Dermis blood vessel endothelial cell (primary cell): Measurements from ENCODE around the gene TPRA1. TPM values are rescaled to one million over a fixed set of nuclear protein-coding genes. Genes with fewer than 3 reads are reported as not detected.

ENCODE experiments used
- DNase-seq: peaks from one replicate; pipeline ENCODE4 v3.0.0; 2010
- total RNA-seq: library from RNA; depleted of rRNA; stranded (reverse); fragments of >200 nt; gene quantifications from 2 replicates; pipeline ENCODE4 v1.2.3, GENCODE V29; 2014

TPRA1 gene
- 34.8 and 48.3 TPM in 2 replicates for total RNA-seq

DNA sequence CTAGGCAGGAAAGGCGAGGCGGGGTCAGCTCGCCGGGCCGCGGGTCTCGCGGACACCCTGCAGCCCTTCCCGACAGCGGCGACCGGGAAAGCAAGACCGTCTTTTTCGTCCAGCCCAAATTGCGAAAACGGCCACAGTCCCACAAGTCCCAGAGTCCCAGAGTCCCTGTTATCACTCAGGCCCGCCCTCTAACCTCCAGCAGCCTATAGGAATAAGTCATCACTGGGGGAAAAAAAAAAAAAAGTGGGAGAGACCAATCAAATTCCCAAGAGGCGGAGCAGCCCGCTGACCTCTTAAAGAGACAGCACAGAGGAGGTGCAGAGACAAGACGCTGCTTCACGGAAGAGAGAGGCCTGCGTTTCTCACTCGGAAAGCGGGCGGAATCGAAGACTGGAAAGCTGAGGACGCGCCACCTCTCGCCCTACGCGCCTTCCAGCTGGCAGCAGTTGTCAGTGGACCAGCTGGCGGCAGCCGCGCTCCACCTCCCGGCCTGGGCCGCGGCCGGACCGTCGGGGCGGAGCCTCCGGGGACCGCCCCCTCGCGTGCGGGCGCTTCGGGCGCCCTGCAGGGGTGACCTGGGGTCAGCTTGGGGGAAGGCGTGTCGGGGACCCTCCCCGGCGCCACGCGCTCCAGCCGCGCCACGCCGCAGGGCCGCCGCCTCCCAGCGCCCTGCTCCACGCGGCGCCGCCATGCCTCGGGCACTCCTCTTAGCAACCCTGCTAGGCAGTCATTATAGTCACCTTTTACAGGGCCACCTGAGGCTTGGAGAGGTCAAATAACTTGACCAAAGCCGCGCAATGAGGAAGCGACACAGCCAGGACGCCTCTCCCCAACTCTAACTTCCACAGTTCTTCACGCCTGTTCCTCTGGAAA is at the start of gene TPRA1:
TSS of gene TPRA1 (minus strand) at position 141 of the 873 bp plus-strand sequence. CDS start 10,587 bp downstream, outside the sequence.
- peak; percentile 96 for DNase-seq

DNA sequence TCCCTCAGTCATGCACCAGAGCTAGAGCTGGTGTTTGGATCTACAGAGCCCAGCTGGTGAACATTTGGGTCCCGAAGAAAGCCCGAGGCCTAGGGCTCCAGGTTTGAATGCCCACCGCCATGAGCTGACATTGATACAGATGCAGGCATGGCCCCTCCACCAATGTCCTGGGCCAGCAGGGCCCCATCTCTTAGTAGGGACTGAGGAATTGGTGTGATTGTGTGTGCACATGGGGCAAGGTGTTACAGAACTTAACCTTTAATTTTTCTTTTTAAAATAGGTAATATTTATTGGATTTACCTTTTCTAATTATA is 49.5 kb upstream of the TPRA1 start:
- no peak for DNase-seq

DNA sequence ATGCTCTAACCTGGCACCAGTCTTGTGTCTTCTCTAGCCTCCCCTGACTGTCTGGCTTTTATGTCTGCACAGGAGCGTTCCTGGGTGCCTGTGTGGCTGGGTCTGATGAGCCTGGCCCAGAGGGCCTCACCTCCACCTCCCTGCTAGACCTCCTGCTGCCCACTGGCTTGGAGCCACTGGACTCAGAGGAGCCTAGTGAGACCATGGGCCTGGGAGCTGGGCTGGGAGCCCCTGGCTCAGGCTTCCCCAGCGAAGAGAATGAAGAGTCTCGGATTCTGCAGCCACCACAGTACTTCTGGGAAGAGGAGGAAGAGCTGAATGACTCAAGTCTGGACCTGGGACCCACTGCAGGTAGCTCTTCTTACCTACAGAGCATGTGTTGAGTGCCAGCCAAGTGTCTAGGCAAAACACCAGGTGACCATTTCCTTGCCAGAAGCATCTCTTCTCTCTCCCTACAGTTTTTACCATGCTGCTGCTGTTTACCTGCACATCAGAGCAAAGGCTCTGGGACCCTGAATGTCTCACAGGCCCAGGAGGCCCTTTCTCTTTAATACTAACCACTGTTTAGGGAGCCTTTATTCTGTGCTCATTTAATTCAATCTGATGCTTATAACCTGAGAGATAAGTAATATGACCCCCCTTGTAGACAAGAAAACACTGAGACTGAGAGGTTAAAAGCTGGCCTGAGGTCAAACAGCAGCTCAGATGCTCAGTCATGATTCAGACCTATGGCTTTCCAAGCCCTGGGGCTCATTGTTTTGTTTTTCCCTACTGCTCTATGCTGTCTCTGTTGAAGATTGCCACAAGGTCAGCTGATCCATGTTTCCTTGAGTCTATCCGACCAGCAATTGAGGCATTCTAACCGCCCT is 48.9 kb upstream of the TPRA1 start:
- no peak for DNase-seq

DNA sequence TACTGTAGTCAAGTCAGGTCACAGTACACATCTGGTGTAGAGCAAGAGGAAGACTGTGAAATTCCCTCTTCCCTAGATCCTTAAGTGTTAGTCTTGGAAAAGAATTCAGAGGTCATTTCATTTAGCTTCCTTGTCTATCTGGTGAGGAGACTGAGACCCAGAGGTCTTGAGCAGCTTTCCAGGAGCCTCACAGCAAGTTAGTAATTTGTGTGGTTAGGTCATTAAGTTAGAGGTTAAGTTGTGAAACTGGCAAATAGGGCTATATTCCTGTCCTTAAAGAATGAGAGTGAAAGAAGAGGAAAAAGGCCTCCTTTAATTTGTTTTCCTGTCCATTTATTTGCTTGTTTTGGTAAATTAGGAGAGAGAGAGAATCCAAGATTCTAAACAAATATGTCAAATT is 47.4 kb upstream of the TPRA1 start:
- no peak for DNase-seq

DNA sequence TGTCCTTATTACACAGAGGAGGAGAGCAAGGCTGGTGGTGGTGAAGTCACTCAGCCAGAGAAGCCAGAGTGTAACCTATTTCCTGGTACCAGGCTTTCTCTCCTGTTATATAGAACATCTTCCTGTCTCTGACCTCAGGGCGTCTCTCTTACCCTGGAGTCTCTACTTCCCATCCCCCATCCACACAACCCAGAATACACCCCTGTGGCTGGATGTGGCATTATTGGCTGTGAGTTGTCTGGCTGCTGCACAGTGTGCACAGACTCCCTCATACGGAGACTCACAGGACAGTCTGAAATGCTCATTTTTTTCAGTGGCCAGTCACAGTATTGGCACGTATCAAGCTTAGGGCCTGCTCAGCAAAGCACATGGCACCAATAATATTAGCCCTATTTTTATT is 47.0 kb upstream of the TPRA1 start:
- no peak for DNase-seq

DNA sequence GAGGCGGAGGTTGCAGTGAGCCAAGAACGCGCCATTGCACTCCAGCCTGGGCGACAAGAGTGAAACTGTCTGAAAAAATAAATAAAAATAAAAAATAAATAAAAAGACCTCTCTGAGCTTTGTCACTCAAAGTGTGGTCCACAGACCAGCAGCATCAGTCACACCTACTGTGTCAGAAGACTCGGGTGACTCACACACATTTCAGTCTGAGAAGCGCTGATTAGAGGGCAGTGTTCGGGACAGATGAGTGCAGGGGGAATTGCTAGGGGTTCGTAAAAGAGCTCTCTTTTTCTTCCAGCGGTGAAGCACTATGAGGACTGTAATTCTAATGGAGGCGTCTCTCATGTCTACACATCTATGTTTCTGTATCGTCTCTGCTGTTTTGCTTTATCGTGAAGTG is 44.1 kb upstream of the TPRA1 start:
- DNase-seq, result no peak

DNA sequence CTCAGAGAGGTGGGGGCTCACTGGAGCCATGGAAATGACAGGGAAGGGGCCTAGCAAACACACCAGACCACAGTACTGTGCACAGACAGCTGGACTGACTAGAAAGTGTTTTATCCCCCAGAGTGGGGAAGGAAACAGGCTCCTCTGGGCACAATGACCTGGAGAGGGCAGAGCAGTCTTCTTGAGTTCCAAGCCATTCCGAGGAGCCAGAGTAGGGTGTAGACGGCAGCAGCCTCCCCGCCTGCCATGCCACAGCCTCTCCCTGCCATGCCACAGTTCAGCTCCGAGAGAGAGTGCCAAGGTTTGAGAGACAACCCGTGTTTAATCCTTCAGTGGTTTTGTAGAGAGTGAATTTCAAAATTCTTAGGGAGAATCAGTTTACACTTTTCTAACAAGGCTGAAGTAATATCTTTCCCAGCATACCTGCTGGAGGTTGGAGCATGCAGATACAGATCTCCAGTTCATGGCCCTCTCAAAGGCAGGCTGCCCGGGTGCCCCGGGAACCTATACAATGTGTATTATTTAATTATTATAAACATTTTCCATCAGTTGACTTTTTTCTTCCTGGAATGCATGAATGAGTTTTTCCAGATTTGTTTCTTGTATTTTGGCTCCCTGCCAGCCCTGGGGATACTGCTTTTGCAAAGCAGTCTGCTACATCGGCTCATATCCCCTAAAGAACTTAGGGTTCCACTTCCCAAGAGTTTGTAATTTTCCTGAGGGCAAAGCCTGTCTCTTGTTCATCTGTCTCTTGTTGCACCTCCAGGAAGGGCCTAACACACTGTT is 41.7 kb upstream of the TPRA1 start:
- peak; percentile 15 for DNase-seq

DNA sequence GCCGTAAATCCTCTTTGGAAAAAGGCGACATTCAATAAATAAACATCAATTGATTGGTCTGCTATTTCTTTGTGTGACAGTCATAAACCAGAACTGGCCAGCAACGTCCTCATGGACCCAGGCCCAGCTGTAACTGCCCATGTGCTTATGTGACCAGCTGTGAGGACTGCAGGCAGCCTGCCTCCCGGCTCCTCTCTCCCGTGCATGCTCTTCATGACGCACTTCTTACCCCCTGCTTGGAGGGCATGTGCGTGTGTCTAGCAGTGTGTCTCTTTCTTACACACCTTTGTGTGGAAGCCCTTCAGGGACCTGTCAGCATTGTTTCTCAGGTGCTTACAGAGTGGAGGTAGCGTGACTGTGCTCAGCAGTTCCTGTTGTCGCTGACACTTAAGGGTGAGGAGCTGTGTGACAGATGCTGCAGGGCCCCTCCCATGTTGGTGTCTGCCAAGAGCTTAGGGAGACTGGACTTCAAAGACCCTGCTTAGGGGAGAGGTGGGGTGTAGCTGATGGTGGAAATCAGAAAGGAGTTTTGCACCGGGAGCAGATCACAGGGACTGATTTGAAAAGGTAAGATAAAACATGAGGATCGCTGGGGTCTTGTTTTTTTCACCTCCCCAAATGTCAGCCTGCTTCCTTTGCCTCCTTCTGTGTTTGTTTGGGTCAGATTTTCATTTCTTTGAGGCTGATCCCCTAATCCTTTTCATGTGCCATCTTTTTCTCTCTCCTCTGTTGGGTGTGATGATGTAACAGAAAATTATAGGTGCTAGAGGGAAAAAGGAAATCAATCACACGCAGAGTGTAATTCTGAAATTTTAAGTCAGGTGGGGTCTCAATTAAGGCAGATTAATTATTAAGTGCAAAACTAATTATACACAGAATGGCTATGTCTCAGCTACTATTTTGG is 40.5 kb upstream of the TPRA1 start:
- no peak for DNase-seq

DNA sequence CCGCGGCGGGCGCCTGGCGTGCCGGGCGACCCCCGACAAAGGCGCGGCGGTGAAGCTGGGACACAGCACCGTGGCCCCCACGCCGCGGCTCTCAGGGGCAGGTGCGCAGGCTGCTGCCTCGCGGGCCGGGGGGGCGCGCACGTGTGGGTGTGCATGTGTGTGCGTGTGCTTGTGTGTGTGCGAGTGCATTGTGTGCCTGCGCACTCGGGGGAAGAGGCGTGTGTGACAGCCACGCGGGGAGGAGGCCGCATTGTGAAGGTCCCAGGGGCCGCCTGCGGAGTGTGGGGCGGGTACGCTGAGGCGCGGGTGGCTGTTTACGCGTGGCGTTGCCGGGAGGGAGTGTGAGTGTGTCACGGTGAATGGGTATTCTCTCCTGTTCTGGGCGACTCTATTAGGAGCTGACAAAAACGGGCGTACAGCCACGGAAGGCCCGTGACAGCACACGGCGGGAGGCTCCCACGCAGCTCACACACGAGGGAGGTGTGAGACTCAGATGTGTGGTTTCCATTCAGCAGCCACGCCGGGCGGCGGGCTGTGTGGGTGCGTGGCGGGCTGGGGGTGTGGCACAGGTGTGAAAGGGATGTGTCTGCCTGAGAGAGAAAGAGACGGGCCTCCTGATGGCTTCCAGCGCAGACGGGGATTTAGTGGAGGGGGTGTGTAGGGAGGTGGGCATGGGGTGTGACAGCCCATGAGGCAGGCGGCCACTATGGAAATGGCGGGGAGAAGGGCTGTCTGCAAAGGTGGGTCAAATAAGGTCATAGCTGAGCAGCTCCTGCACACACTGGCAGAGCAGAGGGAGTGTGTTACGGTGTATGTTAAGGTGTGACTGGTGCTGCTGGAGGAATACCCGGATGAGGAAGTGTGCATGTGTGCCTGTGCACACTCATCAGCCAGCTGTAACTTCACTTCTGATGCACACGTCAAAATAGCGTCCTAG is 39.2 kb upstream of the TPRA1 start:
- DNase-seq, result peak; percentile 17

DNA sequence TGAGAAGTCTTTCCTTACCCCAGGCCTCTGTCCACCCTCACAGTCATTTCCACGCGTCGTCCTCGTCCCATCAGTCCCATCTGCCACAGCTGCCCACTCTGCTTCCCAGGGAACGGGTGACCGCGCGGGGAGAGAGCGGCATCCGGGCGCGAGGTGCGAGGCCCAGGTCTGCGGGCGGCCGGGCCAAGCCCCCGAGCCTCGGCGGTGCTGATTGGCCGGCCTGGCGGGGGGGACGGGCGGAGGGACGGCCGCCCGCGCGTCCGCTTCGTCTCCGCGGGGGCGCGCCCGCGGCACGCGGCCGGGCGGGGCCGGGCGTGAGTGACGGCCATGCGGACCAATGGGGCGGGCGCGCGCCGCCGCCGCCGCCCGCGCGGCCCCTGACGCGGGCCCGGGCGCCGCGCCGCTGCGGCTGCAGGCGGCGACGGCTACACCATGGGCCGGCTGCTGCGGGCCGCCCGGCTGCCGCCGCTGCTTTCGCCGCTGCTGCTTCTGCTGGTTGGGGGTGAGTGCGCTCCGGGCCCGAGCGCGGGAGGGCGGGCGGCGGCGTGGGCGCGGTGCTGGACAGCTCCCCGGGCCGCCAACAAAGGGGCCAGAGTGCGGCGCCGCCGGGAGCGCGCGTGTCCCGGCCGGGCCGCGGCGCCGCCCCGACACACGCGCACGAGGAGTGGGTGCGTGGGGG is 38.4 kb upstream of the TPRA1 start, which contains the start of gene PODXL2:
TSS of gene PODXL2 (plus strand) at position 398 of the 679 bp plus-strand sequence. CDS start at position 433, 35 bp downstream.
- DNase-seq, result peak; percentile 68

DNA sequence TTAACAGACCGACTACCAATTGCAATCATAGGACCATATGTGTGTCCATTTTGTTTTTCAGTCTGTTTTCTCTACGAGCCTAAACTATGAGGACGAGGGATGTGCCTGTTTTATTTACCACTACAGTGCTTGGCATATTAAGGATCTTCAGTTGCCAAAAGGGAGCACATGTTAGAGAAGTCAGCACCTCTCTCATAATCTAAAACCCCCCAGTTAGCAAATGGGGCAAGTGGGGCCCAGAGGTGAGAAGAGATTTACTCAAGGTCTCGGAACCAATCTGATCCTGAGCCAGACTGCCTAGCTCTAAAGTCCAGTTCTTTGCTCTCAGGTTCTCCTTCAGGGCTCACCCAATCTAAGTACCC is 37.9 kb upstream of the TPRA1 start:
- no peak for DNase-seq

DNA sequence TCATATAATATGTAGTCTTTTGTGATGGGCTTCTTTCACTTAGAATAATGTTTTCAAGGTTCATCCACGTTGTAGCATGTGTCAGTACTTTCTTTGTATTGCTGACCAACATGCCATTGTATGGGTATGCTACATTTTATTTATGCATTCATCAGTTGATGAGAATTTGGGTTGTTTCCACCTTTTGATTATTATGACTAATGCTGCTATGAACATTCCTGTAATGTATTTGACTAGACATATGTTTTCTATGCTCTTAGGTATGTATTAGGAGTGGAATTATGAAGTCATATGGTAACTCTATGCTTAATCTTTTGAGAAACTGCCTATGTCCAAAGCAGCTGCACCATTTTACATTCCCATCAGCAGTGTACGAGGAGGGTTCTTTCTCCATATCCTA is 35.3 kb upstream of the TPRA1 start:
- no peak for DNase-seq

DNA sequence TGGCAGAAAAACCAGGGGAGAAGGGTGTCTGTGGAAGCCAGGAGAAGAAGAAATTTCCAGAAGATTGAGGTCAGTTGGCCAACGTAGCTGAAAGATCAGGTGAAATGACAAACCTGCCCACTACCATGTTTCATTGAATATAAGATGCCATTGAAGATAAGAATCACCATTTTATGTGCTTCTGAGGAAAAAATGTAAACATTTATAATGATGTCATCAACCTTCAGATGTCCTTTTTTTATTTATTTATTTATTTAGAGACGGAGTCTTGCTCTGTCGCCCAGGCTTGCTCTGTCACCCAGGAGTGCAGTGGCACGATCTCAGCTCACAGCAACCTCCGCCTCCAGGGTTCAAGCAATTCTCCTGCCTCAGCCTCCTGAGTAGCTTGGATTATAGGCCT is 33.5 kb upstream of the TPRA1 start:
- DNase-seq, result no peak

DNA sequence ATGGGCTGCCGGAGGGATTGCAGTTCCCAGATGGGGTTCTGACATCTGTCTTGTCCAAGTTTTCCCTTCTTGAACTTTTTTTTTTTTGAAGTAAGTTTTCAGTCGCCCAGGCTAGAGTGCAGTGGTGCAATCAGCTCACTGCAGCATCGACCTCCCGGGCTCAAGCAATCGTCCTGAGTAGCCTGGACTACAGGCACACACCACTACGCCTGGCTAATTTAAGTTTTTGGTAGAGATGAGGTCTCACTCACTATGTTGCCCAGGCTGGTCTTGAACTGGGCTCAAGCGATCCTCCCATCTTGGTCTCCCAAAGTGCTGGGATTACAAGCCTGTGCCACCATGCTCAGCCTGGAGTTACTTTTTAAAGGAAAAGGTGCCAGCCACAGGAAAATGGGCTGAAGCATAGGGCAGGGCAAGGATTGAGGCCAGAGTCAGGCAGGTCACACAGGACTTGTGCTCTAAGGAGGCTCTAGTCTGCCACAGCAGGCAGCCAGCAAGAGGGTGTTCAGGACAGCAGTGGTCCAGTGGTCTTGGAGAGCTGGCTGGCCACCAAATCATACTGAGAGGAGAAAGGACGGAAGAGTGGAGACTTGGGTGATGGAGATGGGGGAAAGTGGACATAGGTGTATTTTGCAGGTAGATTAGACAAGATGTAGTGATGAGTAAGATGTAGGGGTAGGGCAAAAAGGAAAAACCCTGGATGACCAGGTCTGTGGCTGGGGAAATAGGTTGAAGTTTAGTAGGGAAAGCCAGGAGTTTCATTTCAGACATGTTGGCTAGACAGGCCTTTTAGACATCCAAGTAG is 32.4 kb upstream of the TPRA1 start:
- DNase-seq, result no peak

DNA sequence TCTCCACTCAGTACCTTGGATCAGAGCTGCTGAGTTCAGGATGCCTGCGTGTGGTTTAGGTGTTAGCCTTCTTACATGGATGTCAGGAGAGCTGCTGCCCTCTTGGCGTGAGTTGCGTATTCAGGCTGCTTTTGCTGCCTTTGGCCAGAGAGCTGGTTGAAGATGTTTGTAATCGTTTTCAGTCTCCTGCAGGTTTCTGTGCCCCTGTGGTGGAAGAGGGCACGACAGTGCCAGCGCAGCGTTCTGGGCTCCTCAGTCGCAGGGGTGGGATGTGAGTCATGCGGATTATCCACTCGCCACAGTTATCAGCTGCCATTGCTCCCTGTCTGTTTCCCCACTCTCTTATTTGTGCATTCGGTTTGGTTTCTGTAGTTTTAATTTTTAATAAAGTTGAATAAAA is 31.5 kb upstream of the TPRA1 start:
- no peak for DNase-seq

DNA sequence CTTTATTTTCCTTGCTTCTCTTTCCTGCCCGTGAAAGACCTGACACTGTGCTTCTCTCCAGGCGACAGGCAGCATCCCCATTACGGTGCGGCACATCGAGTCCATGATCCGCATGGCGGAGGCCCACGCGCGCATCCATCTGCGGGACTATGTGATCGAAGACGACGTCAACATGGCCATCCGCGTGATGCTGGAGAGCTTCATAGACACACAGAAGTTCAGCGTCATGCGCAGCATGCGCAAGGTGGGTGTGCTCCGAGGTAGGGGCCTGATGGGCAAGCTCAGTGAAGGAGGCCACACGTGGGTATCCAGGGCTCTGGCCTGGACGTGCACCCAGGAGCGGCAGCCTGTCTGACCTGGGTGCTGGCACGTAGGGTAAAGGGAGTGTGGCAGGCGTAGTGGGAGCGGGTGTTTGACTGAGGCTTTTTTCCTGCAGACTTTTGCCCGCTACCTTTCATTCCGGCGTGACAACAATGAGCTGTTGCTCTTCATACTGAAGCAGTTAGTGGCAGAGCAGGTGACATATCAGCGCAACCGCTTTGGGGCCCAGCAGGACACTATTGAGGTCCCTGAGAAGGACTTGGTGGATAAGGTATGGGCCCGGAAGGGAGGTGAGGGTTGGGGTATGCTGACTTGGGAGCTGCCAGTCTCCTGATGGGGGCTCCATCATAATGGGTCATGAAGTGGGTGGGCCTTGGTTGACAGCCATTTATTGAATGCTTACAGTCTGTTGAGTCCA is 30.3 kb upstream of the TPRA1 start:
- no peak for DNase-seq

DNA sequence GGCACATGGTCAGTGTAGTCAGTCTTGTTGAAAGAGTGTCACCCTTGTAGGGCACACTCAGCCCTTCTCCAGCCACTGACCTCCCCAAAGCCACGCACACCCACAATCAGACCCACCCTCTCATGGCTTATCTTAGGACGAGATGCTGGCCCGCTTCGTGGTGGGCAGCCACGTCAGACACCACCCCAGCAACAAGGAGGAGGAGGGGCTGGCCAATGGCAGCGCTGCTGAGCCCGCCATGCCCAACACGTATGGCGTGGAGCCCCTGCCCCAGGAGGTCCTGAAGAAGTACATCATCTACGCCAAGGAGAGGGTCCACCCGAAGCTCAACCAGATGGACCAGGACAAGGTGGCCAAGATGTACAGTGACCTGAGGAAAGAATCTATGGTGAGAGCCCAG is 28.4 kb upstream of the TPRA1 start:
- no peak for DNase-seq

DNA sequence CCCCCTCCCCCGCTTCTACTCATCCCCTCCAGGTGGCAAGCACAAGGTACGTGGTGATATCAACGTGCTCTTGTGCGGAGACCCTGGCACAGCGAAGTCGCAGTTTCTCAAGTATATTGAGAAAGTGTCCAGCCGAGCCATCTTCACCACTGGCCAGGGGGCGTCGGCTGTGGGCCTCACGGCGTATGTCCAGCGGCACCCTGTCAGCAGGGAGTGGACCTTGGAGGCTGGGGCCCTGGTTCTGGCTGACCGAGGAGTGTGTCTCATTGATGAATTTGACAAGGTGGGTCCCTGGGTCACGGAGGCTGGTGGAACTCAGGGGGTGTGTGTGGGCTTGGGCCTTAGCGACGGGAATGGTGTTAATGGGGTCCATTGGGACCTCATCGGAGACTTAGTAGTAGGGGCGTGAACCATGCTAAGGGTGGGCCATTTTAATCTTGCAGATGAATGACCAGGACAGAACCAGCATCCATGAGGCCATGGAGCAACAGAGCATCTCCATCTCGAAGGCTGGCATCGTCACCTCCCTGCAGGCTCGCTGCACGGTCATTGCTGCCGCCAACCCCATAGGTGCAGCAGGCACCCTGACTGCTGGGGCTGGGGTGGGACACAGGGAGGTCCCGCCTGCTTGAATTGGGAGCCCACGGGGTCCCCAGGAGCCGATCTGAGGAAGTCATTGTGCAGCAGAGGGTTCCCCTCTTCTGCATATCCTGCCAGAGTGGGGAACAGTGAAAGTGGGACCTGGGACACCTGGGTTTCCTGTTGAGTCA is 26.5 kb upstream of the TPRA1 start:
- DNase-seq, result no peak
